Spleen (tissue), 11 donors: ENCODE data around the gene FMNL1. TPM values are rescaled to one million over a fixed set of nuclear protein-coding genes. Genes with fewer than 3 reads are reported as not detected.

ENCODE experiments used
- DNase-seq: peaks from one replicate; pipeline ENCODE4 v3.0.0-alpha.2; 2020
- H3K27ac ChIP-seq, 8 donors: fragments of 200-600 bp; sonication (generic) in 7 of 8; 1 replicate in 4 of 8; 2 replicates in 4 of 8; pipeline versions ENCODE4 v1.5.0 to v1.8.0; 2016 to 2021; ENCODE audit warnings: inconsistent platforms in 4 of 8, mild to moderate bottlenecking in 4 of 8, moderate library complexity in 1 of 8
- H3K27me3 ChIP-seq, 7 donors: fragments of 200-600 bp; sonication (generic) in 6 of 7; replicated peaks in 1 of 7; 1 replicate in 4 of 7; 2 replicates in 3 of 7; pipeline versions ENCODE4 v1.5.0 to v1.8.0; 2016 to 2021; ENCODE audit warnings: inconsistent platforms in 3 of 7, mild to moderate bottlenecking in 1 of 7
- H3K36me3 ChIP-seq, 6 donors: fragments of 200-600 bp; sonication (generic) in 5 of 6; 1 replicate in 4 of 6; 2 replicates in 2 of 6; pipeline versions ENCODE4 v1.5.0 to v1.8.0; 2016 to 2021; ENCODE audit warnings: inconsistent platforms in 2 of 6
- H3K4me1 ChIP-seq, 6 donors: fragments of 200-600 bp; sonication (generic) in 5 of 6; 1 replicate in 3 of 6; 2 replicates in 3 of 6; pipeline versions ENCODE4 v1.5.0 to v1.8.0; 2016 to 2021; ENCODE audit warnings: inconsistent platforms in 3 of 6
- H3K4me3 ChIP-seq, 8 donors: fragments of 200-600 bp; sonication (generic) in 7 of 8; 1 replicate in 4 of 8; 2 replicates in 4 of 8; pipeline versions ENCODE4 v1.5.0 to v1.8.0; 2016 to 2021; ENCODE audit warnings: inconsistent platforms in 4 of 8, mild to moderate bottlenecking in 4 of 8, moderate library complexity in 2 of 8
- H3K9me3 ChIP-seq, 8 donors: fragments of 200-600 bp; sonication (generic) in 7 of 8; 1 replicate in 4 of 8; 2 replicates in 4 of 8; pipeline versions ENCODE4 v1.5.0 to v1.8.0; 2016 to 2021; ENCODE audit warnings: inconsistent platforms in 4 of 8
- CTCF ChIP-seq, 11 experiments: fragments of 200-600 bp in 7 of 11; fragments of 450-650 bp in 4 of 11; sonication (generic) in 4 of 11; IDR thresholded peaks in 8 of 11; conservative IDR thresholded peaks in 3 of 11; 1 replicate in 7 of 11; 2 replicates in 4 of 11; pipeline versions ENCODE4 v1.4.0 to v1.8.0; 2016 to 2021; ENCODE audit warnings: antibody characterized with exemption in 11 of 11, inconsistent platforms in 4 of 11, mild to moderate bottlenecking in 1 of 11
- POLR2A ChIP-seq, 3 donors: fragments of 450-650 bp; IDR thresholded peaks; one replicate each; pipeline ENCODE4 v1.5.1; 2017; ENCODE audit warnings: antibody characterized with exemption in 3 of 3, mild to moderate bottlenecking in 1 of 3
- POLR2AphosphoS5 ChIP-seq, 3 donors: sonication (generic); formaldehyde crosslinking; IDR thresholded peaks; one replicate each; pipeline ENCODE4 v1.5.1; 2017; ENCODE audit warnings: antibody characterized with exemption in 3 of 3
- WGBS, 5 donors: extraction: QIAGEN DNeasy Blood & Tissue Kit in 3 of 5; methylation state at CpG; one replicate each; pipeline versions ENCODE4 v1.1.5 to v1.1.7; 2013 to 2018; 5-methylcytosine and 5-hydroxymethylcytosine counted together
- intact Hi-C: fragments of 100-400 bp; cut with DNase I; formaldehyde crosslinking; loops from one replicate; pipeline ENCODE4 v1.15.0; 2023; ENCODE audit warnings: low total_unique reads
- polyA plus RNA-seq, 3 donors: library from polyadenylated mRNA; stranded (reverse); fragments of 200-250 nt; gene quantifications; one replicate each; pipeline ENCODE4 v1.2.1, GENCODE V29; 2013
- total RNA-seq, 7 donors: library from RNA; depleted of rRNA in 3 of 7; stranded (reverse); fragments of >200 nt in 3 of 7; fragmentation: NEBNext Ultra II Directional in 4 of 7; extraction: Animal tissue kit (Norgen Biotek cat#: 25700) in 4 of 7; gene quantifications; one replicate each; pipeline versions ENCODE4 v1.1.0 to v1.2.1, GENCODE V29; 2016 to 2021
- donor health status: healthy with polysubstance abuse.
- donor health status: DM: no; HTN: no; CAD: no; lungs with moderate emphysema.
- donor health status: DM: no; HTN: no; CAD: no.
- donor health status: Bipolar disorder and iron deficiency.
- donor health status: healthy.
- donor health status: DM: no; HTN: no; CAD: no.
- donor health status: DM: yes; HTN: yes; CAD: no.

Gene FMNL1
- total and polyA plus RNA-seq, 10 donors: 40.8 to 281 (median 142) TPM

- 92 to 98% (median 95%) methylated on average over 8 to 13 of the region's 13 CpGs for WGBS, 5 donors
- Histone ChIP-seq H3K9me3 (no peaks in the 10 kb centered on the region), H3K4me3 (no peak overlapping the region), H3K36me3 (peaks cover 2 to 89% (median 77%) of the 10 kb centered on the region in 6 donors), H3K27ac (no peak overlapping the region), H3K27me3 (no peaks in the 10 kb centered on the region), H3K4me1 (peaks cover 0 to 25% (median 17%) of the 10 kb centered on the region in 6 donors)
- TF ChIP-seq POLR2AphosphoS5 (IDR thresholded peaks at IDR 0.05) (peak in 1 of 3 donors; percentile 27), CTCF (IDR thresholded peaks at IDR 0.05 in 8 of 11, conservative IDR thresholded peaks at IDR 0.05 in 3 of 11) (no peak)
- intact Hi-C loops: no loop called here
- DNase-seq: no peak
Observed at GRCh38 chr17:45266372-45266926, 44.8 kb downstream of the FMNL1 start.

DNA sequence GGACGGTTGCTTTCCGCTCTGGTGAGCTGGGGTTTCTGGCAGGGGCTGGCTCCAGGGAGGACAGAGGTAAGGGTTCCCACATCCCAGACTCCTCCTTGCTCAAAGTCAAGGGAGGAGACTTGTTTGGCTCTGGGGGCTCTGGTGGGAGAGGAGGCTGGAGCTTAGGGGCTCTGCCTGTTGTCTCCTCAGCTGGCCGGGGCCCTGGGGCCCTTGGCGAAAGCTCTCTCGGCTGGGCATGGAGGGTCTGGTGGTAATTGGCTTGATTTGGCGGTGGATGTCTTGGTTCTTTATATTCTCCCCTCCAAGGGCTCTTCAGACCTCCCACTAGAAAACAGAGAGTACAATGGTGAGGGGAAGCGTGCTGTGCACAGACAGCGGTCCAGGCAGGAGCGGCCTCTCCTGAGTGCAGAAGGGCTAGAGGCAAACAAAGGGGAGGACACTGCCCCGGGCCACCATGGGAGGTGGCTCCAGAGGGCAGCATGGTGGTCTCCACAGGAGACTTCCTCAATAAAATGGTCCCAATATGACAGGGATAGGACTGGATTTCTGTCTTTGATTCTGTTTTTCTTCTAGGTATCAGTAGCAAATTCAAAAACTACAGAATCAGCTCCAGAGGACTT is 45.9 kb downstream of the FMNL1 start:
- Histone ChIP-seq H3K4me3 (no peak overlapping the region), H3K36me3 (peaks cover 2 to 100% (median 87%) of the 10 kb centered on the region in 6 donors), H3K27ac (no peak overlapping the region), H3K27me3 (no peaks in the 10 kb centered on the region), H3K9me3 (no peaks in the 10 kb centered on the region), H3K4me1 (peaks cover 0 to 14% (median 7%) of the 10 kb centered on the region in 6 donors)
- intact Hi-C loops: no loop called here
- no peak for DNase-seq
- 93 to 97% (median 95%) methylated on average over 9 to 10 of the region's 10 CpGs for WGBS, 5 donors
- TF ChIP-seq POLR2A (IDR thresholded peaks at IDR 0.05): no peak
- TF ChIP-seq CTCF (IDR thresholded peaks at IDR 0.05 in 8 of 11, conservative IDR thresholded peaks at IDR 0.05 in 3 of 11): no peak
- peak in 1 of 3 donors; percentile 38 for TF ChIP-seq POLR2AphosphoS5 (IDR thresholded peaks at IDR 0.05)

DNA sequence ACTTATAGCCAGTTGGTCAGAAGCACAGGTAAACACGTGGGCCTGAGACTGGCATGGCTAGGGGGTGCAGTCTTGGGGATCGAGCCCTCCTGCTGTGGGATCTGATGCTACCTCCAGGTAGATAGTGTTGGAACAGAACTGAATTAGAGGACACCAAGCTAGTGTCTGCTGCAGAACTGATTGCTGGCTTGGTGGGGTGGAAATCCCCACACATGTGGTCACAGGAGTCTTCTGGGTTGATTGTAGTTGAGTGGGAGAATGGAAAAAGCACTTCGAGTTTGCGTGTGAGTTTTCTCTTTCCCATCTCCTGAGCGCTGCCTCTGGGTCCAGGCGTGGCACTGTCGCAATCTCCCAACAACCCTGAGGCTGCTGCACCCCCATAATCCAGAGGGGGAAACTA is 48.2 kb downstream of the FMNL1 start:
- Histone ChIP-seq H3K36me3 (peaks cover 7 to 100% (median 92%) of the 10 kb centered on the region in 6 donors), H3K4me1 (no peaks in the 10 kb centered on the region), H3K27me3 (no peaks in the 10 kb centered on the region), H3K4me3 (no peak overlapping the region), H3K27ac (no peak overlapping the region), H3K9me3 (no peaks in the 10 kb centered on the region)
- intact Hi-C loops: no loop called here
- 75 to 85% (median 82%) methylated on average over 7 of the region's 7 CpGs for WGBS, 5 donors
- TF ChIP-seq POLR2AphosphoS5 (IDR thresholded peaks at IDR 0.05) (no peak), POLR2A (IDR thresholded peaks at IDR 0.05) (no peak), CTCF (IDR thresholded peaks at IDR 0.05 in 8 of 11, conservative IDR thresholded peaks at IDR 0.05 in 3 of 11) (no peak)
- DNase-seq: no peak

- Histone ChIP-seq H3K27ac (no peak overlapping the region), H3K4me3 (no peak overlapping the region), H3K36me3 (peaks cover 7 to 95% (median 83%) of the 10 kb centered on the region in 6 donors), H3K27me3 (no peaks in the 10 kb centered on the region), H3K4me1 (no peaks in the 10 kb centered on the region), H3K9me3 (no peaks in the 10 kb centered on the region)
- TF ChIP-seq CTCF (IDR thresholded peaks at IDR 0.05 in 8 of 11, conservative IDR thresholded peaks at IDR 0.05 in 3 of 11) (peak; percentile 21 to 74 (median 54)), POLR2AphosphoS5 (IDR thresholded peaks at IDR 0.05) (peak in 2 of 3 donors; percentile 10 to 69), POLR2A (IDR thresholded peaks at IDR 0.05) (no peak)
- 77 to 88% (median 81%) methylated on average over 10 to 13 of the region's 13 CpGs for WGBS, 5 donors
- peak; percentile 86 for DNase-seq
- intact Hi-C loops: no loop called here
Observed at GRCh38 chr17:45270828-45271418, 49.2 kb downstream of the FMNL1 start.
